K562 (cell line): Measurements from ENCODE around the gene AP1M1. TPM values are rescaled to one million over a fixed set of nuclear protein-coding genes. Genes with fewer than 3 reads are reported as not detected.

Source experiments
- ATAC-seq: fragments of 200-7000 bp; cut with Tn5 transposase; 3 replicates; pipeline ENCODE4 v1.9.1; 2020; ENCODE audit warnings: moderate library complexity
- BruUV-seq: library from RNA; stranded (reverse); fragments of 400-500 nt; replicated peaks from 2 replicates; lab custom pipeline; 2021; lab: Mats Ljungman, UMichigan
- CTCF ChIA-PET: fragments of 300-600 bp; formaldehyde crosslinking; extraction: SDS; loops from one replicate; lab custom pipeline; 2021; ENCODE audit warnings: low intra/inter-chr PET ratio; lab: Yijun Ruan, JAX
- POLR2A ChIA-PET: fragments of 300-600, 350-650 bp; sonication (Branson Sonifier 250); formaldehyde crosslinking; extraction: SDS; loops from one replicate; lab custom pipeline; 2021; ENCODE audit warnings: antibody characterized with exemption, inconsistent platforms; lab: Yijun Ruan, JAX
- DNase-seq, 4 experiments: peaks; one replicate each; pipeline versions ENCODE4 v3.0.0 to v3.0.0-alpha.2; 2011 to 2018; ENCODE audit warnings: low spot score in 3 of 4, mixed read lengths in 3 of 4; ENCODE audit errors: extremely low read depth in 1 of 4
- FAIRE-seq: peaks from 2 replicates; lab custom pipeline; 2011; peaks lifted over from hg19 to GRCh38; lab: Jason Lieb, UNC
- H2AFZ ChIP-seq: 2 replicates; pipeline ENCODE4 v1.6.0; 2011; ENCODE audit warnings: low read depth, low read length, control low read depth, inconsistent platforms
- H3K27ac ChIP-seq: fragments of 200-600 bp; 3 replicates; pipeline ENCODE4 v1.8.0; 2011; ENCODE audit warnings: low read depth, mild to moderate bottlenecking, control low read depth, inconsistent platforms, low read length, moderate library complexity, mixed read lengths; ENCODE audit errors: extremely low read depth
- H3K27me3 ChIP-seq, 2 experiments: fragments of 300-600 bp in 1 of 2; 2 replicates in 1 of 2; 3 replicates in 1 of 2; pipeline versions ENCODE4 v1.6.0 to v1.8.0; 2011; ENCODE audit warnings: inconsistent platforms in 2 of 2, low read length in 2 of 2, mild to moderate bottlenecking in 1 of 2, mixed read lengths in 1 of 2, moderate library complexity in 1 of 2; ENCODE audit not compliant: control insufficient read depth in 2 of 2, insufficient read depth in 2 of 2
- H3K36me3 ChIP-seq: fragments of 300-600 bp; 3 replicates; pipeline ENCODE4 v1.8.0; 2011; ENCODE audit warnings: mild to moderate bottlenecking, low read length, inconsistent platforms; ENCODE audit not compliant: control insufficient read depth, insufficient read depth
- H3K4me1 ChIP-seq, 2 experiments: fragments of 200-600 bp in 1 of 2; replicated peaks in 1 of 2; 2 replicates in 1 of 2; 3 replicates in 1 of 2; pipeline versions ENCODE4 v1.5.1 to v1.8.0; 2011; ENCODE audit warnings: inconsistent platforms in 2 of 2, low read length in 2 of 2, mild to moderate bottlenecking in 1 of 2, mixed read lengths in 1 of 2, moderate library complexity in 1 of 2; ENCODE audit not compliant: control insufficient read depth in 2 of 2, insufficient read depth in 2 of 2
- H3K4me2 ChIP-seq: 2 replicates; pipeline ENCODE4 v1.6.1; 2011; ENCODE audit warnings: low read length, control low read depth, inconsistent platforms, mixed read lengths; ENCODE audit not compliant: insufficient read depth
- H3K4me3 ChIP-seq: fragments of 200-600 bp; sonication (generic), shearing (Covaris generic); 2 replicates; pipeline ENCODE4 v1.5.1; 2016; ENCODE audit warnings: control low read depth, inconsistent platforms
- H3K79me2 ChIP-seq: fragments of 200-600 bp; 3 replicates; pipeline ENCODE4 v1.8.0; 2011; ENCODE audit warnings: low read length, inconsistent platforms; ENCODE audit not compliant: control insufficient read depth, insufficient read depth
- H3K9ac ChIP-seq, 2 experiments: 2 replicates each; pipeline versions ENCODE4 v1.6.0 to v1.6.1; 2011; ENCODE audit warnings: low read depth in 2 of 2, low read length in 2 of 2, control low read depth in 1 of 2, inconsistent platforms in 1 of 2, mild to moderate bottlenecking in 1 of 2, mixed read lengths in 1 of 2; ENCODE audit not compliant: insufficient read depth in 1 of 2
- H3K9me1 ChIP-seq: one replicate; pipeline ENCODE4 v1.6.0; 2011; ENCODE audit warnings: inconsistent platforms, mild to moderate bottlenecking, low read length, moderate library complexity; ENCODE audit not compliant: control insufficient read depth, insufficient read depth
- H3K9me3 ChIP-seq: replicated peaks from 2 replicates; pipeline ENCODE4 v1.5.1; 2011; ENCODE audit warnings: low read depth, low read length, inconsistent platforms; ENCODE audit not compliant: control insufficient read depth, insufficient read depth
- H4K20me1 ChIP-seq: replicated peaks from 2 replicates; pipeline ENCODE4 v1.6.1; 2011; ENCODE audit warnings: low read length, inconsistent platforms, mixed read lengths; ENCODE audit not compliant: control insufficient read depth, insufficient read depth
- BCOR ChIP-seq: fragments of 450-650 bp; IDR thresholded peaks from 2 replicates; pipeline ENCODE4 v1.6.1; 2016
- ESRRA ChIP-seq: fragments of 450-650 bp; IDR thresholded peaks from 2 replicates; pipeline ENCODE4 v1.6.1; 2014; ENCODE audit warnings: low read depth, mild to moderate bottlenecking, moderate library complexity, borderline replicate concordance
- KDM1A ChIP-seq, 2 experiments: fragments of 450-650 bp; IDR thresholded peaks; 2 replicates each; pipeline ENCODE4 v1.6.1; 2016; ENCODE audit warnings: mild to moderate bottlenecking in 2 of 2
- MTA3 ChIP-seq: fragments of 450-650 bp; formaldehyde crosslinking; IDR thresholded peaks from 2 replicates; pipeline ENCODE4 v1.6.1; 2017; ENCODE audit warnings: mild to moderate bottlenecking, borderline replicate concordance
- RBM25 ChIP-seq: fragments of 200-400 bp; formaldehyde crosslinking; IDR thresholded peaks from 2 replicates; pipeline ENCODE4 v1.6.1; 2018; ENCODE audit warnings: low read length, low read depth, moderate library complexity; ENCODE audit not compliant: severe bottlenecking
- RCOR1 ChIP-seq, 2 experiments: IDR thresholded peaks; 2 replicates each; pipeline ENCODE4 v1.6.1; 2012; ENCODE audit warnings: low read depth in 2 of 2, low read length in 2 of 2, borderline replicate concordance in 1 of 2, improper control_type of control experiment in 1 of 2
- USF1 ChIP-seq: sonication (generic); formaldehyde crosslinking; IDR thresholded peaks from 2 replicates; pipeline ENCODE4 v1.9.0; 2022; ENCODE audit warnings: mild to moderate bottlenecking, missing genetic modification reagents
- WGBS: fragments of 100-300 bp; shearing (Covaris generic); methylation state at CpG from one replicate; pipeline ENCODE4 v1.1.6; 2016; ENCODE audit warnings: low coverage, mixed read lengths; ENCODE audit not compliant: insufficient coverage; ENCODE audit errors: missing lambda C conversion rate; 5-methylcytosine and 5-hydroxymethylcytosine counted together
- in situ Hi-C: fragments of 300-500 bp; cut with MboI; formaldehyde crosslinking; loops from 4 replicates; pipeline ENCODE4 v1.15.0; 2018; ENCODE audit warnings: inconsistent platforms, mixed read lengths
- intact Hi-C: fragments of 100-400 bp; cut with micrococcal nuclease; formaldehyde crosslinking; loops from 2 replicates; pipeline ENCODE4 v1.14.2; 2022
- polyA plus RNA-seq, 8 experiments: library from polyadenylated mRNA; depleted of rRNA in 4 of 8; stranded (reverse) in 5 of 8; unstranded in 3 of 8; fragments of >200 nt; fragmentation: Nextera tagmentation in 2 of 8; fragmentation: Illumina TruSeq in 1 of 8; extraction: Ambion mirVana in 2 of 8; extraction: Trizol in 1 of 8; gene quantifications; 2 replicates each; pipeline versions ENCODE4 v1.2.1 to v1.2.3, GENCODE V29; 2011 to 2014; ENCODE audit warnings: inconsistent platforms in 1 of 8, missing spikeins in 1 of 8
- total RNA-seq, 7 experiments: library from RNA; depleted of rRNA in 6 of 7; stranded (reverse); fragments of >200 nt in 6 of 7; fragmentation: Illumina TruSeq in 2 of 7; extraction: Trizol in 2 of 7; gene quantifications; 2 replicates each; pipeline versions ENCODE4 v1.2.1 to v1.2.3, GENCODE V29; 2011 to 2021; ENCODE audit warnings: low replicate concordance in 1 of 7

The AP1M1 gene
- total and polyA plus RNA-seq, 9 of the 15 experiments (the other 6 are each of a cell fraction or from before 2014, with no cell fraction given), result 0.87 to 56.2 (median 29.1) TPM

DNA sequence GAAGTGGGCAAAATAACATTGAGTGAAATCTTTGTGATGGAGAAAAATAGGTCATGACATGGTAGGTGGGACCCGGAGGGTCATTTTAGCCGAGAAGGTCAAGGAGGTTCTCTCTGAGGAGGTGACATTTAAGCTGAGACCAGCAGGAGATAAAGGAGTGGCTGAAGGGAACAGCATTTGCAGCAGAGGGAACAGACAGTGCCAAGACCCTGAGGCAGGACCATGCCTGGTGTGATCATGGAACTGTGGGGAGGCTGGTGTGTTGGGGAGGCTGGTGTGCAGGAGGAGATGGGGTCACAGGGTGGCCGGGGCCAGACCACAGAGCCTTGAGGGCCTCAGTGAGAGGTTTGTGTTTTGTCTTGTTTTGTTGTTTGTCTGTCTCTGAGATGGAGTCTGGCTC lies 67.5 kb downstream of the AP1M1 start:
- H4K20me1 ChIP-seq, result peaks cover 7% of the 10 kb centered on the region; the same call in 1 of the 2 replicates
- no peaks in the 10 kb centered on the region for H3K9me3 ChIP-seq
- intact Hi-C loops (no loop called here), in situ Hi-C loops (no loop called here)
- H2AFZ ChIP-seq, result no peak overlapping the region
- BruUV-seq, result no TSS peak
- peak in 1 of 2 experiments; percentile 50; a peak in 1 of 4 replicates for TF ChIP-seq RCOR1 (IDR thresholded peaks at IDR 0.05; ENCODE audit: borderline replicate concordance in 1 of 2, low read depth in 2 of 2, low read length in 2 of 2)
- TF ChIP-seq RBM25, result peak; percentile 27
- no peak for TF ChIP-seq USF1
- peak; percentile 87 for TF ChIP-seq BCOR
- TF ChIP-seq KDM1A (IDR thresholded peaks at IDR 0.05), result peak; percentile 65 to 77
- TF ChIP-seq MTA3, result no peak
- TF ChIP-seq ESRRA, result 0 out of 2 replicates have a peak, but pooled peaks have one; percentile 32
- 4% methylated on average over 3 of the region's 3 CpGs for WGBS
- H3K27ac ChIP-seq, result no peak overlapping the region
- no peaks in the 10 kb centered on the region for H3K79me2 ChIP-seq
- H3K9me1 ChIP-seq, result no peaks in the 10 kb centered on the region
- no peaks in the 10 kb centered on the region for H3K36me3 ChIP-seq
- H3K9ac ChIP-seq, result no peak overlapping the region
- no peak for DNase-seq
- CTCF ChIA-PET, result no interaction called here
- no peak for FAIRE-seq
- peaks cover 13 to 19% of the 10 kb centered on the region in 2 experiments for H3K4me1 ChIP-seq
- no peak overlapping the region for H3K4me2 ChIP-seq
- no peak for ATAC-seq
- no peaks in the 10 kb centered on the region for H3K27me3 ChIP-seq
- POLR2A ChIA-PET, result interaction anchor here (0.7 kb wide), 1 partner anchor 10 kb away, joined by 3 read pairs; no protein-coding TSS in a partner anchor
- no peak overlapping the region for H3K4me3 ChIP-seq
